SK-N-SH (cell line): ENCODE measurements around the gene ATCAY. TPM values are rescaled to one million over a fixed set of nuclear protein-coding genes. Genes with fewer than 3 reads are reported as not detected.
A peak's percentile ranks its signal among the peaks of the same experiment; 100 is the strongest.

Experiments used
- CTCF ChIA-PET: fragments of 300-600, 350-600 bp; formaldehyde crosslinking; extraction: SDS; loops from one replicate; lab custom pipeline; 2021; lab: Yijun Ruan, JAX
- POLR2A ChIA-PET: fragments of 350-600 bp; sonication (Branson Sonifier 250); formaldehyde crosslinking; extraction: SDS; loops from one replicate; lab custom pipeline; 2020; ENCODE audit warnings: antibody characterized with exemption, inconsistent platforms; lab: Yijun Ruan, JAX
- DNase-seq: peaks from one replicate; pipeline ENCODE4 v3.0.0; 2012
- H2AFZ ChIP-seq: fragments of 200-600 bp; sonication (generic); 2 replicates; pipeline ENCODE4 v1.8.1; 2016; ENCODE audit warnings: antibody characterized with exemption, mild to moderate bottlenecking, low read depth
- H3F3A ChIP-seq: fragments of 200-600 bp; sonication (generic); replicated peaks from 2 replicates; pipeline ENCODE3; 2016; ENCODE audit warnings: antibody characterized with exemption, mild to moderate bottlenecking; ENCODE audit not compliant: insufficient read depth
- H3K27ac ChIP-seq, 2 experiments: fragments of 200-500 bp in 1 of 2; fragments of 200-600 bp in 1 of 2; sonication (Bioruptor generic) in 1 of 2; sonication (generic), shearing (Covaris generic) in 1 of 2; 2 replicates each; pipeline versions ENCODE4 v1.5.1 to v1.6.1; 2014 to 2016; ENCODE audit warnings: low read depth in 2 of 2, inconsistent platforms in 1 of 2, low read length in 1 of 2, mild to moderate bottlenecking in 1 of 2, mixed read lengths in 1 of 2
- H3K27me3 ChIP-seq: fragments of 200-600 bp; sonication (generic), shearing (Covaris generic); 2 replicates; pipeline ENCODE4 v1.6.1; 2016; ENCODE audit warnings: mixed run types; ENCODE audit not compliant: insufficient read depth
- H3K36me3 ChIP-seq, 2 experiments: fragments of 200-500 bp in 1 of 2; fragments of 200-600 bp in 1 of 2; sonication (Bioruptor generic) in 1 of 2; sonication (generic) in 1 of 2; replicated peaks in 1 of 2; 2 replicates each; pipeline versions ENCODE3 to v1.5.1; 2014 to 2016; ENCODE audit warnings: low read length in 1 of 2, mild to moderate bottlenecking in 1 of 2; ENCODE audit not compliant: insufficient read depth in 2 of 2, control insufficient read depth in 1 of 2
- H3K4me1 ChIP-seq, 2 experiments: fragments of 200-500 bp in 1 of 2; fragments of 200-600 bp in 1 of 2; sonication (Bioruptor generic) in 1 of 2; sonication (generic), shearing (Covaris generic) in 1 of 2; 2 replicates each; pipeline versions ENCODE4 v1.5.1 to v1.6.1; 2014 to 2016; ENCODE audit warnings: low read depth in 1 of 2, low read length in 1 of 2, mixed run types in 1 of 2; ENCODE audit not compliant: insufficient read depth in 2 of 2, control insufficient read depth in 1 of 2
- H3K4me2 ChIP-seq: fragments of 200-600 bp; sonication (generic), shearing (Covaris generic); 2 replicates; pipeline ENCODE4 v1.6.1; 2017; ENCODE audit warnings: mixed run types
- H3K4me3 ChIP-seq, 2 experiments: fragments of 200-500 bp in 1 of 2; fragments of 200-600 bp in 1 of 2; sonication (Bioruptor generic) in 1 of 2; sonication (generic), shearing (Covaris generic) in 1 of 2; 2 replicates each; pipeline versions ENCODE4 v1.5.1 to v1.8.1; 2014 to 2016; ENCODE audit warnings: low read depth in 2 of 2, inconsistent platforms in 1 of 2, low read length in 1 of 2, mild to moderate bottlenecking in 1 of 2, mixed read lengths in 1 of 2, moderate library complexity in 1 of 2
- H3K79me2 ChIP-seq: fragments of 200-600 bp; sonication (generic); 2 replicates; pipeline ENCODE4 v1.8.1; 2017; ENCODE audit warnings: mild to moderate bottlenecking; ENCODE audit not compliant: insufficient read depth
- H3K9ac ChIP-seq: fragments of 200-600 bp; sonication (generic); 2 replicates; pipeline ENCODE4 v1.6.1; 2017; ENCODE audit warnings: mixed run types
- H3K9me2 ChIP-seq: fragments of 200-600 bp; sonication (generic); 2 replicates; pipeline ENCODE4 v1.6.1; 2017; ENCODE audit warnings: mixed run types
- H3K9me3 ChIP-seq: fragments of 200-600 bp; sonication (generic); 2 replicates; pipeline ENCODE4 v1.6.1; 2017; ENCODE audit warnings: mixed run types, mild to moderate bottlenecking, moderate library complexity
- H4K20me1 ChIP-seq: fragments of 200-600 bp; sonication (generic); 2 replicates; pipeline ENCODE4 v1.6.1; 2017; ENCODE audit warnings: mild to moderate bottlenecking, mixed run types; ENCODE audit not compliant: insufficient read depth
- CHD2 ChIP-seq: fragments of 150-350 bp; IDR thresholded peaks from 2 replicates; pipeline ENCODE4 v1.6.1; 2018; ENCODE audit warnings: low read length; ENCODE audit not compliant: partially characterized antibody
- FOXJ3 ChIP-seq: sonication (generic); formaldehyde crosslinking; IDR thresholded peaks from 2 replicates; pipeline ENCODE4 v1.5.1; 2020; ENCODE audit warnings: mild to moderate bottlenecking, missing genetic modification reagents
- GABPA ChIP-seq: IDR thresholded peaks from 2 replicates; pipeline ENCODE4 v1.4.0; 2012; ENCODE audit warnings: low read depth, mild to moderate bottlenecking
- GATA2 ChIP-seq: sonication (generic); formaldehyde crosslinking; IDR thresholded peaks from 2 replicates; pipeline ENCODE4 v1.5.0; 2020; ENCODE audit warnings: mild to moderate bottlenecking, missing genetic modification reagents
- NFIC ChIP-seq: IDR thresholded peaks from 2 replicates; pipeline ENCODE4 v1.4.0; 2012; ENCODE audit warnings: borderline replicate concordance
- POLR2AphosphoS5 ChIP-seq: IDR thresholded peaks from 2 replicates; pipeline ENCODE4 v1.6.1; 2012; ENCODE audit warnings: low read depth, low read length
- RCOR1 ChIP-seq: fragments of 150-350 bp; IDR thresholded peaks from 2 replicates; pipeline ENCODE4 v1.6.1; 2017; ENCODE audit warnings: antibody characterized with exemption, low read length
- SMC3 ChIP-seq: IDR thresholded peaks from 2 replicates; pipeline ENCODE4 v1.6.1; 2012; ENCODE audit warnings: low read depth, low read length, improper control_type of control experiment
- TCF12 ChIP-seq: IDR thresholded peaks from 2 replicates; pipeline ENCODE4 v1.4.0; 2012
- WGBS: methylation state at CpG from one replicate; pipeline ENCODE4 v1.1.6; 2017; ENCODE audit warnings: low lambda C conversion rate; 5-methylcytosine and 5-hydroxymethylcytosine counted together
- polyA plus RNA-seq, 3 experiments: library from polyadenylated mRNA; depleted of rRNA; stranded (reverse); fragments of >200 nt; gene quantifications; 2 replicates each; pipeline ENCODE4 v1.2.3, GENCODE V29; 2012
- TF ChIP-seq, protein P1 (sequence below): IDR thresholded peaks from 2 replicates; pipeline ENCODE4 v1.4.0; 2012; ENCODE audit warnings: low read depth, borderline replicate concordance
- TF ChIP-seq, protein P2 (sequence below): IDR thresholded peaks from 2 replicates; pipeline ENCODE4; 2012
- TF ChIP-seq, protein P3 (sequence below): IDR thresholded peaks from 2 replicates; pipeline ENCODE4 v1.6.1; 2012; ENCODE audit warnings: mild to moderate bottlenecking, low read depth, low read length, moderate library complexity
- TF ChIP-seq, protein P4 (sequence below): fragments of 200-600 bp; sonication (generic); IDR thresholded peaks from 2 replicates; pipeline ENCODE4 v1.6.1; 2017; ENCODE audit warnings: antibody characterized with exemption, mild to moderate bottlenecking, moderate library complexity

ATCAY gene
- polyA plus RNA-seq, 1 of the 3 experiments (the other 2 are of a cell fraction): 0.84 TPM

DNA sequence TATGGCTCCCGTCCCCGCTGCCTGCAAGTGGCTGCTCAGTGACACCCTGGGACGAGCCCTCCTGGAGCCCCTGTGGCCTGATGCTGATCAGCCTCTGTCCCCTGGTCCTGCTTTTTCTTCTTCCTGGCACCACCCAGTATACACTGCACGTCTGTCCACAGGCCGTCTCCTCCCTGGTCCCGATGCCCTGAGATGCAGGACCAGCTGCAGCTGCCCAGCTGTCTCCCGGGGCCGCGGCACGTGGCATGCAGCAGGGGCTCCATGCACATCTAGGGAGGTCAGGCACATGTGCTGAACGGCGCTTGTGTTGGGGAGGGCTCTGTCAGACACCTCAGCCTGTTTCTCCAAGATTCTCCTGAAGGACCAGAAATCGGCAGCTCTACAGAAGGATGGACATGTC lies 41.8 kb upstream of the ATCAY start:
- CTCF ChIA-PET: interaction anchor here (1.4 kb wide), 1 partner anchor 16 kb away, joined by 5 read pairs; no protein-coding TSS in a partner anchor
- WGBS: 62% methylated on average over 12 of the region's 13 CpGs

More for the DNA sequence above, 41.8 kb upstream of the ATCAY start:
- TF ChIP-seq, protein P1, sequence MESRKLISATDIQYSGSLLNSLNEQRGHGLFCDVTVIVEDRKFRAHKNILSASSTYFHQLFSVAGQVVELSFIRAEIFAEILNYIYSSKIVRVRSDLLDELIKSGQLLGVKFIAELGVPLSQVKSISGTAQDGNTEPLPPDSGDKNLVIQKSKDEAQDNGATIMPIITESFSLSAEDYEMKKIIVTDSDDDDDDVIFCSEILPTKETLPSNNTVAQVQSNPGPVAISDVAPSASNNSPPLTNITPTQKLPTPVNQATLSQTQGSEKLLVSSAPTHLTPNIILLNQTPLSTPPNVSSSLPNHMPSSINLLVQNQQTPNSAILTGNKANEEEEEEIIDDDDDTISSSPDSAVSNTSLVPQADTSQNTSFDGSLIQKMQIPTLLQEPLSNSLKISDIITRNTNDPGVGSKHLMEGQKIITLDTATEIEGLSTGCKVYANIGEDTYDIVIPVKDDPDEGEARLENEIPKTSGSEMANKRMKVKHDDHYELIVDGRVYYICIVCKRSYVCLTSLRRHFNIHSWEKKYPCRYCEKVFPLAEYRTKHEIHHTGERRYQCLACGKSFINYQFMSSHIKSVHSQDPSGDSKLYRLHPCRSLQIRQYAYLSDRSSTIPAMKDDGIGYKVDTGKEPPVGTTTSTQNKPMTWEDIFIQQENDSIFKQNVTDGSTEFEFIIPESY: no peak
- TF ChIP-seq TCF12 (no peak), GABPA (no peak), FOXJ3 (no peak), NFIC (no peak), SMC3 (no peak), CHD2 (no peak), GATA2 (CRISPR knock-in tag) (no peak), POLR2AphosphoS5 (no peak), RCOR1 (no peak)
- TF ChIP-seq, protein P2, sequence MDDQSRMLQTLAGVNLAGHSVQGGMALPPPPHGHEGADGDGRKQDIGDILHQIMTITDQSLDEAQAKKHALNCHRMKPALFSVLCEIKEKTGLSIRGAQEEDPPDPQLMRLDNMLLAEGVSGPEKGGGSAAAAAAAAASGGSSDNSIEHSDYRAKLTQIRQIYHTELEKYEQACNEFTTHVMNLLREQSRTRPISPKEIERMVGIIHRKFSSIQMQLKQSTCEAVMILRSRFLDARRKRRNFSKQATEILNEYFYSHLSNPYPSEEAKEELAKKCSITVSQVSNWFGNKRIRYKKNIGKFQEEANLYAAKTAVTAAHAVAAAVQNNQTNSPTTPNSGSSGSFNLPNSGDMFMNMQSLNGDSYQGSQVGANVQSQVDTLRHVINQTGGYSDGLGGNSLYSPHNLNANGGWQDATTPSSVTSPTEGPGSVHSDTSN: no peak
- TF ChIP-seq, protein P3, sequence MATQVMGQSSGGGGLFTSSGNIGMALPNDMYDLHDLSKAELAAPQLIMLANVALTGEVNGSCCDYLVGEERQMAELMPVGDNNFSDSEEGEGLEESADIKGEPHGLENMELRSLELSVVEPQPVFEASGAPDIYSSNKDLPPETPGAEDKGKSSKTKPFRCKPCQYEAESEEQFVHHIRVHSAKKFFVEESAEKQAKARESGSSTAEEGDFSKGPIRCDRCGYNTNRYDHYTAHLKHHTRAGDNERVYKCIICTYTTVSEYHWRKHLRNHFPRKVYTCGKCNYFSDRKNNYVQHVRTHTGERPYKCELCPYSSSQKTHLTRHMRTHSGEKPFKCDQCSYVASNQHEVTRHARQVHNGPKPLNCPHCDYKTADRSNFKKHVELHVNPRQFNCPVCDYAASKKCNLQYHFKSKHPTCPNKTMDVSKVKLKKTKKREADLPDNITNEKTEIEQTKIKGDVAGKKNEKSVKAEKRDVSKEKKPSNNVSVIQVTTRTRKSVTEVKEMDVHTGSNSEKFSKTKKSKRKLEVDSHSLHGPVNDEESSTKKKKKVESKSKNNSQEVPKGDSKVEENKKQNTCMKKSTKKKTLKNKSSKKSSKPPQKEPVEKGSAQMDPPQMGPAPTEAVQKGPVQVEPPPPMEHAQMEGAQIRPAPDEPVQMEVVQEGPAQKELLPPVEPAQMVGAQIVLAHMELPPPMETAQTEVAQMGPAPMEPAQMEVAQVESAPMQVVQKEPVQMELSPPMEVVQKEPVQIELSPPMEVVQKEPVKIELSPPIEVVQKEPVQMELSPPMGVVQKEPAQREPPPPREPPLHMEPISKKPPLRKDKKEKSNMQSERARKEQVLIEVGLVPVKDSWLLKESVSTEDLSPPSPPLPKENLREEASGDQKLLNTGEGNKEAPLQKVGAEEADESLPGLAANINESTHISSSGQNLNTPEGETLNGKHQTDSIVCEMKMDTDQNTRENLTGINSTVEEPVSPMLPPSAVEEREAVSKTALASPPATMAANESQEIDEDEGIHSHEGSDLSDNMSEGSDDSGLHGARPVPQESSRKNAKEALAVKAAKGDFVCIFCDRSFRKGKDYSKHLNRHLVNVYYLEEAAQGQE: no peak
- TF ChIP-seq, protein P4, sequence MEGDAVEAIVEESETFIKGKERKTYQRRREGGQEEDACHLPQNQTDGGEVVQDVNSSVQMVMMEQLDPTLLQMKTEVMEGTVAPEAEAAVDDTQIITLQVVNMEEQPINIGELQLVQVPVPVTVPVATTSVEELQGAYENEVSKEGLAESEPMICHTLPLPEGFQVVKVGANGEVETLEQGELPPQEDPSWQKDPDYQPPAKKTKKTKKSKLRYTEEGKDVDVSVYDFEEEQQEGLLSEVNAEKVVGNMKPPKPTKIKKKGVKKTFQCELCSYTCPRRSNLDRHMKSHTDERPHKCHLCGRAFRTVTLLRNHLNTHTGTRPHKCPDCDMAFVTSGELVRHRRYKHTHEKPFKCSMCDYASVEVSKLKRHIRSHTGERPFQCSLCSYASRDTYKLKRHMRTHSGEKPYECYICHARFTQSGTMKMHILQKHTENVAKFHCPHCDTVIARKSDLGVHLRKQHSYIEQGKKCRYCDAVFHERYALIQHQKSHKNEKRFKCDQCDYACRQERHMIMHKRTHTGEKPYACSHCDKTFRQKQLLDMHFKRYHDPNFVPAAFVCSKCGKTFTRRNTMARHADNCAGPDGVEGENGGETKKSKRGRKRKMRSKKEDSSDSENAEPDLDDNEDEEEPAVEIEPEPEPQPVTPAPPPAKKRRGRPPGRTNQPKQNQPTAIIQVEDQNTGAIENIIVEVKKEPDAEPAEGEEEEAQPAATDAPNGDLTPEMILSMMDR: no peak
- H3F3A ChIP-seq: no peaks in the 10 kb centered on the region
- H3K27ac ChIP-seq: no peak overlapping the region
- POLR2A ChIA-PET: no interaction called here
- H4K20me1 ChIP-seq: no peaks in the 10 kb centered on the region
- no peaks in the 10 kb centered on the region for H3K9me2 ChIP-seq
- no peak overlapping the region for H3K9ac ChIP-seq
- DNase-seq: peak; percentile 20
- H3K36me3 ChIP-seq: no peaks in the 10 kb centered on the region
- no peak overlapping the region for H3K4me3 ChIP-seq
- H3K4me2 ChIP-seq: no peak overlapping the region
- no peaks in the 10 kb centered on the region for H3K4me1 ChIP-seq
- H2AFZ ChIP-seq: no peak overlapping the region
- H3K27me3 ChIP-seq: peaks cover 8% of the 10 kb centered on the region
- no peaks in the 10 kb centered on the region for H3K9me3 ChIP-seq
- H3K79me2 ChIP-seq: no peaks in the 10 kb centered on the region
